CD4-positive, alpha-beta T cell treated with Interleukin-1 beta for 1 hour (primary cell): Measurements from ENCODE around the gene NLGN1.

Source experiments
- DNase-seq, 2 donors: peaks; one replicate each; pipeline ENCODE4 v3.0.0-alpha.2; 2020 to 2022

Gene NLGN1

GRCh38 chr3:173862701-173863100 is 465.2 kb downstream of the NLGN1 start:
- DNase-seq: no peak

DNA sequence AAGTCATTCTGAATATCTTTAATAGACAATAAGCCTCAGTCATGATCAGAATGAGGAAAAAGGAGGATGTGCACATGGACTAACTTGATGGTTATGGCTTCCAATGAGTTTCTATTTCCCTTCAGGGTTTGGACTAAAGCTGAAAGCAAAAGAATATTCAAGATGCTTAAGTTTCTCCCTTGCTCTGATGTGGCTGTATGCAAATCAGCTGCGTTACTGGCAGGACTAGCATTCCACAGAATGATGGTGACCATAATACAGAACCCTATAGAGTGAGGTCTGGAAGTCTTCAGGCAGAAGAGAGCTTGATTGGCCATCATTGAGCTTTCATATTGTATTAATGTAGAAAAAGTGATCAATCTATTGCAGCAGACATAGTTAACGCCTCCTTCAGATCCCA is 466.0 kb downstream of the NLGN1 start:
- DNase-seq: no peak

- no peak for DNase-seq
Observed at GRCh38 chr3:173865900-173866498, 468.5 kb downstream of the NLGN1 start.

DNA sequence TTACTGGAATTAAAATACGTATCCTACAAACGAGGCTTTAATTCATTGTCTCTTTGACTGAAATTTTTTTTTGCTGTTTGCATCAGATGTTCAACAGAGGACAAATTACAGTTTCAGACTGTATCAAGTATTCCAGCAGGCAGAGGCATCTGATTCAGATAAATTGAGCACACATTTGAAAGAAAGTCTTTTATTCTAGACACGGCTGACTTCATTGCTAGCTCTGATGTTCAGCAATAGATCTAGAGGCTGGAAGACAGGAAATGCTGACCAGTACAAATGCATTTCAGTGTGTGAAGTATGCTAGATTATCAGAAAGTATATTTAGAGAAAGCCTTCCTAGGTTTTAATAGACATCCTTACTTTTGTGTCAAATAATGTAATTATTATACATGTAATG is 472.2 kb downstream of the NLGN1 start:
- no peak for DNase-seq

DNA sequence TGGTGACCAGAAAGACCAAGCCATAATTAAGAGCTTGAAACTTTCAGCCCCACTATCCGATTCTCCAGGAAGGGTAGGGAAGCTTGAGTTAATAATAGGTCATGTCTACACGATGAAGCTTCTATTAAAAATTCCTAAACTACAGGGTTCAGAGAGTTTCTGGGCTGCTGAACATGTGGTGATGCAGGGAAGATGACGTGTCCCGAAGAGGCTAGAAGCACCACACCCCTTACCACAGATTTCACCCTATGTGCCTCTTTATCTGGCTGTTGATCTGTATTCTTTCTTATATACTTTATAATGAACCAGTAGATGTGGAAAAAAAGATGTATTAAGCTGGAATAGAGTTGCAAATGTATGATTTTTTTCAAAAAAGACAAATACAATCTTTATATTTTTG is 473.4 kb downstream of the NLGN1 start:
- no peak for DNase-seq

DNA sequence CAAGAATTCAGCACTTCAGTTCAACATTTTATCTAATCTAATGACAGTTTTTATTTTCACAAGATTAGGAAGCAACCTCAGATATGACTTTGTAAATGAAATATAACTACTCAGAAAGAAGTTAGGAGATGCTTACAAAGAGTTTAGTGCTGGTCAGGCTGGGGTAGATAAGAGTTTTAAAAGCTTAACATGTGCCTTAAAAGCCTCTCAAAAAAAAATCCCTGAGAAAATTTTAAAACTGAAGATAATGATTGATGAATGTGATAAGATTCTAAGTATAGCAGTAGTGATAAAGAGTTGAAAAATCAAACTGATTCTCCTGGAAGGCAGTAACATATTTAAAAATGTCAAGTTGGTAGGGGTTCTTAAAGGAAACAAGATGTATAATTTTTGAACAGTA is 478.2 kb downstream of the NLGN1 start:
- DNase-seq: no peak

DNA sequence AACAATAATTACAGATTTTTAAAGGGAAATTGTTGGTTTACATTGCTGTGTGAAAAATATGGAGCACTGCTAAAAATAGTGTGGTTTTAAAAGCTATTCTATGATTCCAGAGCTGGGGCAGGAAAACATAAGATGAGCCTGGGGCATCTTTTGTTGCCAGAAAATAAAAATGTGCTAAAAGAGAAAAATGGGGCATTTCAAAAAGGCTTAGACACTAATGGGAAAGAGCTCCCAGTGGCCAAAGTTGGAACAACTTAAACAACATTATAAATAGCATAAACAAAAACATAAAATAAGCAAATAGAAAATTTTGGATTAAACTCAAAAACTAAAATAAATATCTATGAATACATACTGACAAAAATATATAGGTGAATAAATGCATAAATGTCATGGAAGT is 478.9 kb downstream of the NLGN1 start:
- no peak for DNase-seq

GRCh38 chr3:173887888-173888287 is 490.3 kb downstream of the NLGN1 start:
- no peak for DNase-seq

DNA sequence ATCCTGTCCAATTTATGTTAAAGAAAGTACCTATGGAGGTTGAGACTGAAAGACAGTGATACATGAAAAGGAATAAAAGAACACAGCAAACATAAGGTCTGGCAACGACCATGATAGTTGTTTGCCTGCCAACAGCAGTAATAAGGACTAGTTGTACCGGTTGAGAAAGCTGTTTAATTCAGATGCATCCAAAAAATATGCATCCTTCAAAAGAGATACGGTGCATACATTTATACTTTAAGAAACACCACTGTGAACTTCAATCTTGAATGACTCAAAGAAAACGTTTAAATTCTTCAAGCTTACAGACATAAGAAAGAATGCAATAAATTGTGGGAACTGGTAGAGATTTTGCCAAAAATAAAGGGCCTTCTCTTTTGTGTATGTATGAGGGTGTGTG is 492.1 kb downstream of the NLGN1 start:
- DNase-seq: no peak

- DNase-seq: no peak
Observed at GRCh38 chr3:173890091-173890490, 492.5 kb downstream of the NLGN1 start.

GRCh38 chr3:173891272-173892100 is 493.9 kb downstream of the NLGN1 start:
- DNase-seq: no peak

GRCh38 chr3:173892547-173892946 is 495.0 kb downstream of the NLGN1 start:
- no peak for DNase-seq

DNA sequence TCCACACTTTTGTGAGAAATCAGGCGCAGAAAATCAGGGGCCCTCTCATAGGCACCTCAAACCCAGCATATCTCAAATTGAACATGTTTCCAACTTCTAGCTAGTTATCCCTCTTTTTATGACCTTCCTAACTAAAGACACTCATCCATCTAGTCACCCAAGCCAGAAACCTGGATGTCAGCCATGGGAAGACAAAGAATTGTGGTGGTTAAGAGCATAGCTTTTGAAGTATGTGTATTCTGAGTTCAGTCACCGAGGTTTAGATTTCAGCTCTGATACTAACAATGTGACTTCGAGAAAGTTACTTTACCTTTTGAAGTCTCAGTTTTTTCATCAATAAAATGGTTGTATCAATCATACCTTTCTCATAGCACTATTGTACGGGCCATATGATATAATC is 495.5 kb downstream of the NLGN1 start:
- no peak for DNase-seq

DNA sequence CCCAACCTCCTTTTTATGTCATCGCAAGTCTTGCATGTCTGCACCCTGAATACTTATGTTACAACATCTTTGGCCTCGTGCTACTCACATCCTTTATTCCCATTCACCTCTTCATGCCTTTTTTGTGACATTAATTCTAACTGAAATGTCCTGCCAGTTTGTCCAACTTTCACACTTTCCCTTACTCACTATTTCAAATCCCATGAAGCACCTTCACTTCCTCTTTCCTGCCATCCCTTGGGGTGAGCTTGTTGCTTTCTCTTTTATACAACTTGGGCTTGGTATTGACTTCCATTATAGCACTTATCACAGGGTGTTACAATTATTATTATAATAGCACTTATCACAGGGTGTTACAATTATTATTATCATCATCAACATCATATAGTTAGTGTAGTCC is 496.3 kb downstream of the NLGN1 start:
- DNase-seq: no peak

DNA sequence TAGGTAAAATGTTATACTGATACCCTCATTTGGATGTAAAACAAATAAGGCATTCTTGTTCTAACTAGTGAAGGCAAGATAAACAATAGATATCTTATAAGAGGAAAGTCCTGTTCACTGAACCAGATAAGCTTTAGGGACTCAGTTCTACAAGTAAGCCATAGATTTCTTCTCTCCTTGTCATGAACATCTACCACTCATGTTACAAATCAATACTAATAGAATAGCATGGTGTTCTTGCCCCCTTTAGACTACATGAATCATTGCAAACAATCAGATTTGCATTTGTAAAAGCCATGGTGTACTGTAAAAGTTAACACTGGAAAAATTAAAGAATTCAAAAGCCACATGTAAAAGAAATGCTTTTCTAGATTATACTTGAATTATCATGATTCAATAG is 500.1 kb downstream of the NLGN1 start:
- DNase-seq: no peak

- no peak for DNase-seq
Observed at GRCh38 chr3:173901649-173902048, 504.1 kb downstream of the NLGN1 start.

DNA sequence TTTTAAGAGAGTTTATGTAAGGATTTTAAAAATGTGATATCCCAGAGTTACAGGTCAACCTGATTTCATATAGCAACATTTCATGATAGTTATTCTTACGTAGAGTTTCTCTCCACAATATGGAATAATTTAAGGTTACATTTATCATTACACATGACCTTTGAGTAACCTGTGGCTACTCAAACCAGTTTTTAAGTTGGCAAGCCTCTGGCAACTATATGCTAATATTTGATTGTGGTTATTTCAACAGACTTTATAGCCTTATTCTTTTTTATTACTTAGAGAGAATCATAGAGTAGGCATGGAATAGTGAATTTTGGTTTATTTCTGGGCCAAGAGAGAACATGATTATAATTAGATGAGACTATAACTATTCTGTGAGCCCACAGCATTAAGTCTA is 504.9 kb downstream of the NLGN1 start:
- DNase-seq: no peak

DNA sequence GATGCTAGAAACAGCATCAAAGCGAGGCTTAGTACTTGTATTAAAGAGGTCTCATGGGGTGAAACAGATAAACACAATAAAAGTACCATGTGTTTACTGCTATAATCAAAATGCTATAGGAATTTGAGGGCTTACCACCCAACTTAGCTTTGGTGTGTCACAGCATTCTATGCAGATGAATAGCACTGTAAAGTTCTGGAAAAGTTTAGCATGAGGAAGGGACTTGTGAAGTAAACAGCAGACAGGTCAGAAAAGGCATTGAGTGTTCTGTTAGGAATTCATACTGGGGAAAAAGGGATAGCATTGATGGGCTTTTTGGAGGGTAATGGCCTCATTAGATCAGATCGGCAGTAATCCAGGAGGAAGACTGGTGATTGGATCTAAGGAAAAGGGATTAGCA is 505.3 kb downstream of the NLGN1 start:
- DNase-seq: no peak

GRCh38 chr3:173905381-173905780 is 507.8 kb downstream of the NLGN1 start:
- DNase-seq: no peak

- DNase-seq: no peak
Observed at GRCh38 chr3:173911446-173911845, 513.9 kb downstream of the NLGN1 start.

DNA sequence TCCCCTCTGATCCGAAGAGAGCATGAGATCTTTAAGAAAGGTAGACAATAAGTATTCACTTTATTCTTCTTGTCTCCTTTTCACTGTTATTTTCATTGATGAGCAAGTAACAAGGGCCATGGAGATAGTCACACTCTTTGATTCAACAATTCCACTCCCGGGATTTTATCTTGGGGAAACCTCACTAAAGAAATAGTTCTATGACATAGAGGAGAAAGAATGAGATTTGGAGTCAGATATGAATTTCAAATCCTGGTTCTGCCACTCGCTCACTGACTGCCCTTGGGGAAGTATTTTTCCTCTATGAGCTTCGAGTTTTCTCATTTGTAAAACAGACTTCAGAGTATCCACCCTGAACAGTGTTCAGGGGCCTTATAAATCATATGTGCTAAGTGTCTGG is 514.6 kb downstream of the NLGN1 start:
- no peak for DNase-seq

- no peak for DNase-seq
Observed at GRCh38 chr3:173913397-173913796, 515.9 kb downstream of the NLGN1 start.

DNA sequence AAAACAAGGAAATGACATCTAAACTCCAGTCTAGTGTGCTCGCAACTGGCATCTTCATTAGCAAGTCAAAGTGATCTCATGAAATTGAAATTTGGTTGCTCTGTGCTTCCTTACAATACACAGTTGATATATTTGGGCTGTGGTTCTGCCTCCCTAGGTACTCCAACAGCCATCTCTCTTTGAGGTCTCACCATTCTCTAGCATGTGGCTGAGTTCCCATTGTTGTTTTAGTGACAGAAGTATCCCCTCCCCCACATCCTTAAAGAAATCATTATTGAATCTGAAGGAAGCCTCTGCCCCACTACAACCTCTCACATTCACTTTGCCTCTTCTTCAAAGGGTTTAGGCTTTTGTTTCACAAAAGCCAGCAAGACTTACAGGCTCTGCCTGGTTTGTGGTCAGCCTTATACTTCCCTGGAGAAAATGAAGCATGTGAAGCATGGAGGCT is 516.5 kb downstream of the NLGN1 start:
- no peak for DNase-seq

DNA sequence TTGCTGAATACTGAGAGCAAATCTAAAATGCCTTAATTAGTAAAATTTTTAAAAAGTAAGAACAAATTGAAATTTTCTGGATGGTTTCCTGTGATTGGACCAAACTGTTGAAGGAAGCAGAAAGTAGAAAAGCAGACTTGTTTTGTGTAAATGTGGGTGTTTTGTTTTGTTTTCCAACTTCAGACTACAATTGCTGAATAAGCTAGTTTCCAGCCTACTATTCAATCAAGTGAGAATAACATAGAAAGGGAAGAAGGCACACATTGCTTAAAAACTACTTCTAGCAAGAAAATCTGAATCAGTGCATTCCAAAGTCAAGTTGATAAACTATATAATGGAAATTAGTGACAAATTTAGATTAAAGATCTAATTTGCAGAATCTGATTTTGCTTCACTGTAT is 519.3 kb downstream of the NLGN1 start:
- DNase-seq: no peak

DNA sequence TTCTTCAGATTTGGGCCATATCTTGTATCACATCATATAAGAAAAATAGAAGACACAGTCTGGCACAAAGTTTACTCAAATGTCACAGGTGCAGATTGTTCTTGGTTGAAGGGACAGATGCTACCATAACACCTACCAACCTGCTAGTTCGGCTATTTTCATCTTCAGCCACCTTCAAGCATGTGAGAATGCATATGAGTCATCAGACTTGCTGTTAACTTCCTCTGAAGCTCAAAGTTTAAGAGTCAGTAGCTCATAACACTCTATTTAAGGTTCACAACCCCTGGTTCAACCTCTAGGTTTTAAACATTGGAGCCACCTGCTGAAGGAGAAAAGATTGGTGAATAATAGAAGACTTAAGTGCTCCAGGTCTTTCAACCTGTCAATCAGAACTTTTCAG is 522.8 kb downstream of the NLGN1 start:
- no peak for DNase-seq
